Left cardiac atrium (tissue), 4 donors: Measurements from ENCODE around the gene LIPT2. TPM values are rescaled to one million over a fixed set of nuclear protein-coding genes. Genes with fewer than 3 reads are reported as not detected.

Experiments
- ATAC-seq, 2 donors: fragments of 200-7000 bp; cut with Tn5 transposase; one replicate each; pipeline ENCODE4 v1.9.1; 2020; ENCODE audit warnings: mild to moderate bottlenecking in 2 of 2, moderate library complexity in 2 of 2
- DNase-seq: peaks from one replicate; pipeline ENCODE4 v3.0.0-alpha.2; 2020
- intact Hi-C, 2 donors: fragments of 100-400 bp; cut with DNase I; formaldehyde crosslinking; loops; one replicate each; pipeline versions ENCODE4 v1.14.1 to v1.15.1; 2022 to 2023
- total RNA-seq, 2 donors: library from RNA; stranded (reverse); fragmentation: NEBNext Ultra II Directional; extraction: Animal tissue kit (Norgen Biotek cat#: 25700); gene quantifications; one replicate each; pipeline ENCODE4 v1.2.1, GENCODE V29; 2021
- donor health status: DM: no; HTN: yes; CAD: no.
- donor health status: DM: no; HTN: yes; CAD: no; lungs with severe emphysema.
- donor health status: DM: yes; HTN: yes; CAD: no.
- donor health status: Dilated cardiomyopathy.

The LIPT2 gene
- total RNA-seq, 2 donors from 2014 or later, result 1.5 to 2.0 TPM

DNA sequence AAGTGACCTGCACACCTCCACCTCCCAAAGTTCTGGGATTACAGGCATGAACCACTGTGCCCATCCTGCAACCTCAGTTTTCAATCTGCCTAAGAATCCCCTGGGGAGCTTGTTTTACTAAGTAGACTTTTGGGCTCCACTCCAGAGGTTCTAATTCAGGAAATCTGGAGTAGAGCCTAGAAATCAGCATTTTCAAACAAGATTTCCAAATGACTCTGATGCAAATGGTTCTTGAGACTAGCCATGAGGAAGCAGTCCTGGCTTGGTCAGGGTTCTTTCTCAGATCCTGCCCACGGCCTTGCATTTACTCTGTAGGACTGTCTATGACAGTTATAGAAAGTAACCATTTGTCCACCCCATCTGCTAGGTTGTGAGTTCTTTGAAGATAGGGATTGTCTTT lies 24.6 kb downstream of the LIPT2 start:
- intact Hi-C loops, result no loop called here
- DNase-seq, result no peak
- no peak for ATAC-seq

DNA sequence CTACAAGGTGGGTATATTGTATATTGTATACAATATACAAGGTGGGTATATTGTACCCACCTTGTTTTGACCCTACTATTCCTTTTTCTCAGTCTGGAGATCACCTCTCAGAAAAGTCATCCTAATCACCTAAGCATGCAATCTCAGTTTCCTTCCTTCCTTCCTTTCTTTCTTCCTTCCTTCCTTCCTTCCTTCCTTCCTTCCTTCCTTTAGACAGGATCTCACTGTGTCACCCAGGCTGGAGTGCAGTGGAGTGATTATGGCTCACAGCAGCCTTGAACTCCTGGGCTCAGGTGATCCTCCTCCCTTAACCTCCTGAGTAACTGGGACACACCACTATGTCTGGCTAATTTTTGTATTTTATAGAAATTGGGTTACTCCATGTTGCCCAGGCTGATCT lies 25.0 kb downstream of the LIPT2 start:
- no peak for DNase-seq
- ATAC-seq, result no peak
- intact Hi-C loops, result no loop called here

DNA sequence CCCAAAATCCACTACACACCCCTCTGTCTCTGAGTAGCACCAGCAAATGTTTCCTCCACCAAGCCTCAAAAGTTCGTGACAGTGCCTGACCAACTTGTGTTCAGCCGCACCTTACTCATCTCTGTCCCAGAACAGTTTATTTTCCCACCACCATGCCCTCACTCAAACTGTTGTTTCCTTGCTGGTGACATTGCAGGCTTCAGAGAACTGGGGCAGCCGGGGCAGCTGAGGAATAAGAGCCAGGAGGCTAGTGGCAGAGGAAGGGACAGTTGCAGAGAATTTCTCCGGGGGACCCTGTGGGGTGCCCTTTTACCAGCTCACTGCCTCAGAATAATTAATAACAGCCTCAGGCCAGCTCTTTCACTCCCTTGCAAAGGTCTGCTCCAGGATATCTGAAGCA lies 25.5 kb downstream of the LIPT2 start:
- DNase-seq (no peak), ATAC-seq (no peak)
- intact Hi-C loops, result no loop called here

DNA sequence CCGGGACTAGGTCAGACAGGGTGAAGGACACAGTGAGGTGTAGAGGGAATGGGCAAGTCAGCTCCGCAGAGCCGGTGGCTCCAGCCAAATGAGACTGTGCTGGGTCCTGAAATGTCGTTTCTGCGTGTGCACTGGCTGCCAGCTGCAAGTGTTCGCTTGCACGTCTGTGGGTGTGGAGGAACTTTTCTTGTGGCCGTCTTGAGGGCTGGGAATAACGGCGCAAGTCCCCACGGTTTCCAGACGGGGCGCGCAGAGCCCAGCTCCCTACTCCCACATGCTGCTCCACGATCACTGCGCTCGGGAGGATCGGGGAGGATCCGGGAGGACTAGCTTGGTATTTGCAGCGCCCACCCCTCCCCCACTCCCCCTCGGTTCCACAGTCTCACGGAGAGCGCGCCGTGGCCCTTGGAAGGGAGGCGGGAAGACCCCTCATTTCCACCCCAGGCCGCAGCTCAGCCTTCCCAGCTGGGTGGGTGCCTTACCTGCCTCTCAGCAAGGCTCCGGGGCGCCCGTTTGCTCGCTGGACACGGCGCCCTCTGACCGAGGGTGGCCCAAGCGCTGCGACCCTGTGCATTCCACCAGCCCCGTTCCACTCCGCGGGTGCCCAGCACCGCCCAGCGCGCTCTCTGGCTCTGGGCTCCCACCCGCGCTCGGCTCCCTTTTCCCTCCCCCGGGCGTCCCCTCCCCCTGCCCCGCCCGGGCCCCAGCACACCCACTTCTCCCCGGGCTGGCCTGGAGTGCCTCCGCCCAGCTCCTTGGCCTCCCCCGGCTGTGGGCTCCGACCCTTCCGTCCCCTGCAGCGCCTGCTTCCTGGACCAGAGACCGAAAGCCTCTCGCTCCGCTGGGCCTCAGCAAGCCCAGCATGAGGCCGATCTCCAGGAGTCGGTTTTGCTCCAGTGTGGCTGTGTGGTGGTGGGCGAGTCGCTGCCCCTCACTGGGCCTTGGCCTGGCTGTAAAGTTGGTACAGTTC lies 26.3 kb downstream of the LIPT2 start, which contains the start of gene KCNE3:
TSS of gene KCNE3 (minus strand) at position 634 of the 970 bp plus-strand sequence. CDS start 9,986 bp downstream, outside the sequence.
- peak; percentile 59 for DNase-seq
- ATAC-seq, result peak; percentile 86 to 94
- intact Hi-C loops, result no loop called here

DNA sequence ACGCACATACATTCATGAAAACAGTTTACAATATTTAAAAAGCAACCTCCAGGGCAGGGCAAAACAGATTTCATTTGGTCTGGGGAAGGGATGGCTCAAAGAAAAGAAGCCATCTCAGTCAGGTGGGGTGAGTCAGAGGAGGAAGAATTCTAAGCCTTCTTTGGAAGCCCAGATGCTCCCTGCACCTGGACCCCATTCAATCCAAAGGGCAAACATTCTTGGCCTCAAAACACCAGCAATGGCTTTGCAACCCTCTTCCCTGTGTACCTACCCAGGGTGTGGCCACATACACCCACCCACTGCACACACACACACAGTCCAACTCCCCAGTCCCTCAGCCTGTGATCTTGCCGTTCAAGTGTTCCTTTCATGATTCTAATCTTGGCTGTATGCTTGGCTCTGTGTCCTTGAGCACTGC lies 28.2 kb downstream of the LIPT2 start:
- intact Hi-C loops, result no loop called here
- DNase-seq, result no peak
- no peak for ATAC-seq

DNA sequence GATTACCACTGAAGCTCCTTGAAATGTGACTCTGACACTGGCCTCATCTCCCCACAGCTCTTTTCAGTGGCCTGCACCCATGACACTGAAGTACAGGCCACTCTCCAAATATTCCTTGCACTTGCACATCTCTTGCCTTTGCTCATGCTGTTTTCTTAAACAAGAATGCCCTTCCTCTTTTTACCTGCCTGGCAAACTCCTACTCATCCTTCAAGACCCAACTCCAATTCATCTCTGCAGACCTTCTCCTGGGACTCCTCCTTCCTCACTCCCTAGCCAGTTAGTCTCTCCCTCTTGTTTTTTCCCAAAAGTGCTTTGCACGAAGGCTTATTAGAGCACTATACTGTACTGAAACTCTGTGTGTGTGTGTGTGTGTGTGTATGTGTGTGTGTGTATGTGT lies 28.8 kb downstream of the LIPT2 start:
- DNase-seq (no peak), ATAC-seq (no peak)
- intact Hi-C loops, result loop anchor here in 1 of 2 donors (5.0 kb wide), 1 partner anchor 108 kb away; no protein-coding TSS in a partner anchor

DNA sequence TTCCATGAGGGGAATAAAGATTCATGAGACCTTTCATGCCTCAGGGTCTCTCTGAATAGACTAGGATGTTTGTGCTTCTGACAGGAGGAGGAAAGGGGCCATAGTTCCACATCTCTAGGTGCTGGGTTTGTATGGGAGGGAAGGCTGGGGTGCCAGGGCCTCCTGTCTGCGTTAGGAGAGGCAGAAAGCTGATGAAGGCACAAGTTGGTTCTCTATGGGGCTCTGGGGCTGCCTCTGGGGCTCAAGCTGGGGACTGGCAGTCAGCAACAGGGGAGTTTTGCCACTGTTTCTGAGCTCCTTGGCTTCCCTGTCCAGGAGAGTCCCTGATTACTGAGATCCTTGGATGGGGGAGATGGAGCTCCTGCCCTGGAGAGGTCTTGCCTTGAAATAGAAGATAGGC lies 30.3 kb downstream of the LIPT2 start:
- ATAC-seq, result no peak
- intact Hi-C loops, result loop anchor here in 1 of 2 donors (5.0 kb wide), 1 partner anchor 109 kb away; no protein-coding TSS in a partner anchor
- no peak for DNase-seq

DNA sequence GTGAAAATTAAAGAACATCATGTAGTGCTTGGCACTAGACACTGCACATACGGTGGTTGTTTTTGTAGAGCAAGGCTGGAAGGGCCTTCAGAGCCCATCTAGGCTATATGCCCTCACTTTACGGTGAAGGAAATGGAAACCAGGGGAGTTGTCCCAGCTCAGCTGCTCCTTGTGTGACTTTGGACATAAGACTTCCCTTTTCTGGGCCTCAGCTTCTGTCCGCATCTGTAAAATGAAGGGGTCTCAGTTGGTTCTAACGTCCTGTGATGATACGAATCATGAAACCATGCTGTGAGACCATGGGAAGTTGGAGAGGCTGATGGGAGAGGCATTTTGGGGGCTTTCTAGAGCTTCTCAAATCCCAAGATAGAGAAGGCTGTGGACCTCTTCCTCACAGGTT lies 30.9 kb downstream of the LIPT2 start:
- ATAC-seq, result no peak

DNA sequence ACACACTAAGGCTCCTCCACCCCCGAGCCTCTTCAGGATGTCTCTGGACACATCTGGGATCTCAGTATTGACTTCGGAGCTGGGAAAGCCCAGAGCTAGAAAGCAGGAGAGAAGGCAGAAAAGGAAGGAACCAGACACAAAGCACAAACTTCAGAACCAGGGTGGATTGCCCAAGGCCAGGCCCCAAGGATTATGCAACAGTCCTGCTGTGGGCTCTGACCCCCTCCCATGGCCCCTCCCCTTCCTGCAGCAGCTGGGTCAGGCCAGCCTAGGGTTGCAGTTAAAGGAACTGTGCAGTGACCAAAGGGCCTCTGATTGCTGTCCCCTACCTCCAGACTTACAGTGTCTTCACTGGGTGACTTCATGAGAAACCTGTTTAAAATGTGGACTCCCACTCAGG lies 31.5 kb downstream of the LIPT2 start:
- peak; percentile 83 for DNase-seq
- ATAC-seq, result peak; percentile 93 to 94
- intact Hi-C loops, result loop anchor here in 1 of 2 donors (5.0 kb wide), 1 partner anchor 110 kb away; no protein-coding TSS in a partner anchor

More for the DNA sequence above, 30.9 kb downstream of the LIPT2 start:
- intact Hi-C loops, result loop anchor here in 1 of 2 donors (5.0 kb wide), 1 partner anchor 110 kb away; no protein-coding TSS in a partner anchor
- no peak for DNase-seq

DNA sequence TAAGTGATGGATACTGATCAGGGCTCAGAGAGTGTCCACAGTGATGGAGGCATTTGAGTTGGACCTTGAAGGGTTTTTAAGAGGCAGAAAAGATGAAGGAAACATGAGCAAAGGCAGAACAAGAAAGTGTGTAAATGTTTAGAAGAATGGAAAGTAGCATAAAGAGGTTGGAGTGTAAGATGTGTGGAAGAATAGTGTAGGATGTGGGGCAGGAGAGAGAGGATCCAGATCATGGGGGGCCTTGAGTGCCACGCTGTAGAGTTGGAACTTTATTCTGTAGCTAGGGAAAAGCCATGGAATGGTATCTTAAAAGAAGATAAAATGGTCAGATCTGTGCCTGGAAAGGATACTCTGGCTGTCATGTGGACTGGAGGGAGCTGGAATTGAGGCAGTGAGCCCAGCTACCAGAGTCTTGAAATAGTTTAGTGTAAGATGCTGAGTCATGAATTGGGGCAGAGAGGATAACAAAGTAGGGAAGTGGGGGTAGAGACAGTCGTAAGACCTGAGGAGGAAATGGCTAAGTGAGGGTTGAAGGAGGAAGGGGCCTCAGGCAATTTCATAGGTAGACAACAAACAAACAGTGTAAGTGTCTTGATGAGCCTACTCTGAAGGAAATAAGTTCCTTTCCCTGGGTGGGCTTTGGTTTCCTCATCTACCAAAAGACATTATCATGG lies 32.9 kb downstream of the LIPT2 start:
- ATAC-seq, result peak; percentile 45 to 66

DNA sequence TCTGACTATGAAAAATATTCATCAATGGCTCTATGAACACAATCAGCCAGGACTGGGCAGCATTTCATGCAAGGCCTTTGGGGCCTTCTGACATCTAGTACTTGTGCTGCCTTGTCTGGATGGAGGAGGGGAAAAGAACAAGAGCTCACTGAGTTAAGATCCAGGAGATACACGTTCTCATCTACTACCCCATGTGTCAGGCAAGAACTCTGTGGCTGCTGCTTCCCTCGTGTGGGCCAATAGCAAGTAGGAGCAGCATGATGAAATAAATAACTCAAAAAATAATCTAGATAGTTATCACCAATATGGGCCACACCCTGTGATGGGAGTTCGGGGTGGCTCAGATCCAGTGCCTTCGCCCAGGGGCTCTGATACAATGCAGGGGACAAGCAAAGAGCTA lies 33.5 kb downstream of the LIPT2 start:
- ATAC-seq, result no peak

More for the DNA sequence above, 32.9 kb downstream of the LIPT2 start:
- intact Hi-C loops, result loop anchor here in 1 of 2 donors (5.0 kb wide), 1 partner anchor 112 kb away; no protein-coding TSS in a partner anchor
- no peak for DNase-seq

DNA sequence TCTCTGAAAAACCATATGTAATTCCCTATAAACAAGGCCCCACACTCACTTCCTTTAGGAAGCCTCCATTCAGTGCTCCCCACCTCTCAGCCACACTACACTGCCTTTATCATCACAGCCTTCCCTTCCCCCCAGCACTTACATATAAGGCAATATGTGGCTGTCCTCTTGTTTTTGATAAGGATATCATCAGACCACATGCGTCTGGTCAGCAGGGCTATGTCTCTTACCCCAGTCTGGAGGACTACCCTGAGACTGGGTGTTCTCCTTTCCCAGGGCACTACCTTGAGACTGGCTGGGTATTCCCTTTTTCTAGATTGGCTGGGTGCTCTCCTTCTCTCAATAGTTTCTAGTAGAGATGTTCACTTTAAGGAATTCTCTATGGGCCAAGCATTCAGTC lies 33.9 kb downstream of the LIPT2 start:
- intact Hi-C loops, result loop anchor here in 1 of 2 donors (10.0 kb wide), 1 partner anchor 275 kb away; the partner anchor contains the start of gene CHRDL2
- DNase-seq (no peak), ATAC-seq (no peak)

More for the DNA sequence above, 33.5 kb downstream of the LIPT2 start:
- intact Hi-C loops, result loop anchor here in 1 of 2 donors (5.0 kb wide), 1 partner anchor 112 kb away; no protein-coding TSS in a partner anchor
- no peak for DNase-seq

DNA sequence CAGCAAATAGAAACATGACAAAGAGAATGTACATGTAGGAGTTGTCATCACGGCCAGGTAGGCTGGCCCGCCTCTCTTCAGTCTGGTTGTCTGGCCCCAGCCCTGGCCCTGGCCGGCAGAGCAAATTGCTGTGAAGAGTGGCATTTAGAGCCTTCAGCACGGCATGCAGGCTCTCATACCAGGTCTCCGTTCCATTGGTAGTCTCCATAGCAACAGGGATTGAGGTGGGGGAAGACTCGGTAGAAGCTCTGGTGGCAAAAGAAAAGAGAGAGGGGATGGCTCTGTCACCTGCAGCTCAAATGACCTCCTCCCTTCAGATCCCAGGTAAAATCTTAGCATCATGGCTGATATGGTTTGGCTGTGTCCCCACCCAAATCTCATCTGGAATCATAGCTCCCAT lies 36.2 kb downstream of the LIPT2 start:
- ATAC-seq (no peak), DNase-seq (no peak)
- intact Hi-C loops, result loop anchor here in 1 of 2 donors (10.0 kb wide), 1 partner anchor 277 kb away; the partner anchor contains the start of gene CHRDL2

DNA sequence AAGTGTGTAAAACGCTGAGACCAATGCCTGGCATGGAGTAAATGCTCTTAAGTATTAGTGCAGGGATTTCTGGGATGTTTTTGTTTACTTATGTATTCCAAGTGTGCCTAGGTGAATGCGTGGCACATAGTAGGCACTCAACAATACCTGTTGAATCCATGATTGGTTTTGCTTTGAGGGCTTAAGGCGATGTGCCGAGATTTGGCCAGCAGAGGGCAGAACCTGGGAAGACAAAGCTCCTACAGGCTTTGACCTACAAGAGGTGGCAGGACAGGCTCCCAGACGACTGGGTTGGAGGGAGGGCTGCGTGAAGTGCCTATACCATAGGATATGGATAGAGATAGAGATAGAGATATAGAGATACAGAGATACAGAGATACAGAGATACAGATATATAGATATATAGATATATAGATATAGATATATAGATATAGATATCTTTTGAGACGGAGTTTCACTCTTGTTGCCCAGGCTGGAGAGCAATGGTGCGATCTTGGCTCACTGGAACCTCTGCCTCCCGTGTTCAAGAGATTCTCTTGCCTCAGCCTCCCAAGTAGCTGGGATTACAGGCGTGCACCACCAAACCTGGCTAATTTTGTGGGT lies 40.0 kb downstream of the LIPT2 start:
- peak in 1 of 2 donors; percentile 62 for ATAC-seq
- DNase-seq, result peak; percentile 65
- intact Hi-C loops, result loop anchor here (1.0 to 10.0 kb wide), 3 partner anchors 117 to 281 kb away; partner anchors contain the start of gene CHRDL2 (in 1 of the 2)

DNA sequence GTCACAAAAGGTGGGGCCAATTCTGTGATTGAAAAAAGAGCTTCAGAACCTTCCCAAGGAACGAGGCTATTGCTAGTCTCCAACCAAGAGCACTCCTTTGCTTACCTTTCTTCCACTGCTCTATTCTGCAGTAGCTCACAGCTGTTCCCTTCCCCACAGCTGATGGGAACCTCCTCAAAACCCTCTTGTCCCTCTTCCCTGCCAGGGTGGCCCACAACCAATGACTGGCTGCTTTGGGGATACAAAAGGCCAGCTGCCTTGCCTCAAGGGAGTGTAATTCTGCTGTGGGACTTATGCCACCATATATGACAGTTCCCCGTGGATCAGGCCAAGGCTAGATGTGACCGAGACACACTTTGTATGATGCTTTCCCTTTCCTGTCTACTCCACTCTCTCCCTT lies 41.2 kb downstream of the LIPT2 start:
- ATAC-seq, result no peak
- DNase-seq, result no peak
- intact Hi-C loops, result loop anchor here (5.0 to 10.0 kb wide), 2 partner anchors 195 to 282 kb away; partner anchors contain the start of gene CHRDL2 (in 1 of the 2)

DNA sequence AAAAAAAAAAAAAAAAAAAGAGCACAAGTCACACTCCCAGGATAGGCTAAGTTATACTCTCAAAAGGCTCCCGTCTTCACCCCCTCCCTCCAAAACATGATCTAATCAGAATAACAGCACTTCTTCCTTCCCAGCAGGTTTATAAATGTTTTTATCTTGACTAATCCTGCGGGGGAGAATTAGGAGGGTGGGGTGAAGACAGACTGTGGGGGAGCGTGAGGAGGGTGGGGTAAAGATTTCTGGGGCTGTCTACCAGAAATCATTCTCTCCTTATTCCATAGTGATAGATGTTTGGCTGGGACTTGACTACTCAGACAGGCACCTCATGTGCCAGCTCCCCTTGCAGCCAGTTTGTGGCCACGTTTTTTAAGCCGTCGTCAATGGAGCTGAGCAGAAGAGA lies 43.2 kb downstream of the LIPT2 start:
- no peak for DNase-seq
- peak in 1 of 2 donors; percentile 48 for ATAC-seq
- intact Hi-C loops, result loop anchor here (5.0 to 10.0 kb wide), 2 partner anchors 193 to 284 kb away; partner anchors contain the start of gene CHRDL2 (in 1 of the 2)

DNA sequence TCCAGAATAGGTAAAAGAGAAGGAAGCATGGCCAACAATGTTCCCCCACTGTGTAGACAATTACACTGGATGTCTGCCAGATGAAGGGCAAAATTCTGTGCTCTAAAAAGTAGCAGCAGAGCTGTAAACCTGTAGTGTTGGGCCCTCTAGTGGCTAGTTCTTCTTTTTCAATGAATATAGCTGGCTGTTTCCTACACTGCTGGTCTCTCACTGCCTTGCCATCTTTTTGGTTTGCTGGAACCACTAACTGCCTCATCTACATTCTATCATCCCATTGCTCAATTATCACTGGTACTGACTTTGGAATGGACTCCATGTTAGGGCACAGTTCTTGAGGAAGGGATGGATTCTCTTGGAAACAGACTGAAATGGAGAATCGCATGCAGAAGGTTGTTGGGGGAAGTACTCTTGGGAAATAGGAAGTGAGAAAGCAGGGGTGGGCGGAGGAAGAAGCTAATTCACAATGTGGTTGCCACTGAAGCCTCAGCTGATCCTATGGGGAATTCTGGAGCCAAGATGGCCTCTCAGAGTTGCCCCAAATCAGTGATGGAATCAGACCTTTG lies 44.1 kb downstream of the LIPT2 start:
- intact Hi-C loops, result loop anchor here (2.0 to 5.0 kb wide), 3 partner anchors 61 to 195 kb away; no protein-coding TSS in a partner anchor
- DNase-seq (no peak), ATAC-seq (peak; percentile 88 to 89)

DNA sequence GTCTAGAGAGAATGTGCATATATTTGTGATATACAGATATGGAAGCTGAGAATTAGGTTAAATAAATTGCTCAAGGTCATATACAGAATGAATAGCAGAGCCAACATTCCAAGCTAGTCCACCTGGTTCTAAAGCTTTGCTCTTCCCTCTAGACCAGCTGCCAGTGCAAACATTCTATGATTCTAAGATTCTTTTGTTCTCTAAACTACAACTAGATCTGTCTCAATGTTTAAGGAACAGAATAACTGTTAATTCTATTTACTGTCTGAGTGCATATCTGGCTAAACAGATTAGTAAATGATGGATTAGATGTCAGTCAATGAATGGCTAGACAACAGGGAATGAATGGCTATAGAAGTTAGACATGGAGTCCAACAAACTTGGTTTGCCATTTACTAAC lies 45.8 kb downstream of the LIPT2 start:
- DNase-seq (no peak), ATAC-seq (no peak)
- intact Hi-C loops, result loop anchor here (2.0 to 5.0 kb wide), 3 partner anchors 59 to 193 kb away; no protein-coding TSS in a partner anchor
